ENCODE data around the gene KCNH1. TPM values are rescaled to one million over a fixed set of nuclear protein-coding genes. Genes with fewer than 3 reads are reported as not detected.
"Not testable (repeated sequence)": the region's sequence is repeated elsewhere in the genome, so short reads cannot be mapped to it uniquely, and the experiment has no call there.

Gene KCNH1
- total and polyA plus RNA-seq, 4 donors: 0.02 to 0.31 TPM; not detected in 2

DNA sequence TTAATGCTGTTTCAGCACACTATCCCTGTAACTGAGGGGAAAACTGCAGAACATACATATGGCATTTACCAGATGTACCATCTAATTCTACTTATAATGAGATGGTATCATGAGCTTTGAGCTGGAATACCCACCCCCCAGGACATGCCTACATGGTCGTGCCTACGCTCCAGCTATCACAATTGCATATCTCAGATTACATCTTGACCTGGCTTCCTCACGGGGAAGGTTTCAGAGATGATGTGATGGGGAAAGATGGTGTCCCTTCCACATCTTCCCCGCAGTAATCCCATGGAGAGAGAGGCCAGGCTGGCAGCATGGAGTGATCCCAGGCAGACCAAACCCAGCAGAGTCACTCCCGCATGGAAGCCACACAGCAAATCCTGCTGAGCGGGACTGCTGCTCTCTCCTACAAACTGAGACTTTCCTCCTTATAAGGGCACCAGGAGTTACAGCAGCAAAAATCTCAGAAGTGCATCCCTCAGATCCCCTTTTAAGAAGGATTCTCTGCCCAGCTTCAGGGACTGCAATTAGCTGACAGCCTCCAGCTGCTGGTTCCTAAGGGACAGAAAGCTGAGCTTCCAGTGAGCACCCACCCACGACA, 67.1 kb downstream of the KCNH1 start:
- Histone ChIP-seq H3K9me3 (ENCODE audit: control insufficient read depth in 4 of 4, insufficient read depth in 3 of 4, low read length in 3 of 4) (no peaks in the 10 kb centered on the region), H3K27me3 (ENCODE audit: control insufficient read depth in 3 of 3, insufficient read depth in 3 of 3, low read length in 2 of 3) (no peaks in the 10 kb centered on the region), H3K4me3 (no peak overlapping the region), H3K9ac (ENCODE audit: insufficient read depth in 1 of 2, low read length in 2 of 2) (no peak overlapping the region), H3K36me3 (ENCODE audit: control insufficient read depth in 4 of 4, insufficient read depth in 4 of 4, low read length in 4 of 4) (no peaks in the 10 kb centered on the region), H3K27ac (ENCODE audit: low read depth in 1 of 2, low read length in 1 of 2) (no peak overlapping the region), H3K4me1 (ENCODE audit: control insufficient read depth in 5 of 5, insufficient read depth in 5 of 5, low read length in 5 of 5) (no peaks in the 10 kb centered on the region)
- no peak for ATAC-seq (ENCODE audit: insufficient read depth, low FRiP score)
- DNase-seq: no peak
- no peak for TF ChIP-seq CTCF (IDR thresholded peaks at IDR 0.05; ENCODE audit: control extremely low read depth, extremely low read depth)
- 73 to 75% methylated on average over 7 of the region's 7 CpGs for WGBS, 2 donors

DNA sequence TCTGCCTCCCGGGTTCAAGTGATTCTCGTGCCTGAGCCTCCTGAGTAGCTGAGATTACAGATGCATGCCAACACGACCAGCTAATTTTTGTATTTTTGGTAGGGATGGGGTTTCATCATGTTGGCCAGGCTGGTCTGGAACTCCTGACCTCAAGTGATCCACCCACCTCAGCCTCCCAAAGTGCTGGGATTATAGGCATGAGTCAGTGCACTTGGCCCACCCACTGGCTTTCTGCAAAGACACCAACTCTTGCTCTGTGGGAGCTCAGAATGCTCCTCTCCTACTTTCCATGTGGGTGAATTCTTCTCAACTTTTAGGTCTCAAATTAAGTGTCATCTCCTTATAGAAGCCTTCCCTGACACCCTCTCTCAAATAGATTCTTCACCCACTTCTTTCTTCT, 92.1 kb downstream of the KCNH1 start:
- not testable (repeated sequence) for H3K36me3 ChIP-seq (ENCODE audit: control insufficient read depth in 4 of 4, insufficient read depth in 4 of 4, low read length in 4 of 4); H3K9ac ChIP-seq (ENCODE audit: insufficient read depth in 1 of 2, low read length in 2 of 2); H3K9me3 ChIP-seq (ENCODE audit: control insufficient read depth in 4 of 4, insufficient read depth in 3 of 4, low read length in 3 of 4); ATAC-seq (ENCODE audit: insufficient read depth, low FRiP score); H3K27ac ChIP-seq (ENCODE audit: low read depth in 1 of 2, low read length in 1 of 2); H3K4me3 ChIP-seq; H3K4me1 ChIP-seq (ENCODE audit: control insufficient read depth in 5 of 5, insufficient read depth in 5 of 5, low read length in 5 of 5); H3K27me3 ChIP-seq (ENCODE audit: control insufficient read depth in 3 of 3, insufficient read depth in 3 of 3, low read length in 2 of 3); DNase-seq
- WGBS, 2 donors: 65 to 73% methylated on average over 3 of the region's 3 CpGs

DNA sequence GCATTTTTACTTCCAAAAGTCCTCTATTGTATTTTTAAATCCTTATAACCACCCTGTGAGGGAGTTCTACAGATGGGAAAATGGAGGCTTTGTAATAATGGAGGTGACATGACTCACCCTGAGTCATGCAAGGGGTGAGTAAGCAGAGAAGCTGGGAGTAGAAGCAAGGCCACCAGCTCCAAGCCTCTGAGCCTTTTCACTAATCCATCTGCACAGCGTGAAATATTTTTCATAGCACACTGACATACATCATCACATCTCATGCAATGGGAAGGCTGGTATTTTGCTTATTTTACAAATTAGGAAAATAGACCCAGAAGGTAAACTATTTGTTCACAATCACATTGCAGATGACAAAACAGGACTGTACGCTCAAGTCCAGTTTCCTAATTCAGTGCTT, 96.9 kb downstream of the KCNH1 start:
- WGBS, 2 donors: 82 to 88% methylated on average over 2 of the region's 2 CpGs
- no peaks in the 10 kb centered on the region for H3K9me3 ChIP-seq (ENCODE audit: control insufficient read depth in 4 of 4, insufficient read depth in 3 of 4, low read length in 3 of 4)
- H3K4me1 ChIP-seq (ENCODE audit: control insufficient read depth in 5 of 5, insufficient read depth in 5 of 5, low read length in 5 of 5): no peaks in the 10 kb centered on the region
- H3K27me3 ChIP-seq (ENCODE audit: control insufficient read depth in 3 of 3, insufficient read depth in 3 of 3, low read length in 2 of 3): no peaks in the 10 kb centered on the region
- H3K27ac ChIP-seq (ENCODE audit: low read depth in 1 of 2, low read length in 1 of 2): no peak overlapping the region
- no peak overlapping the region for H3K9ac ChIP-seq (ENCODE audit: insufficient read depth in 1 of 2, low read length in 2 of 2)
- no peak overlapping the region for H3K4me3 ChIP-seq
- ATAC-seq (ENCODE audit: insufficient read depth, low FRiP score) (no peak), DNase-seq (no peak)
- no peak for TF ChIP-seq CTCF (IDR thresholded peaks at IDR 0.05; ENCODE audit: control extremely low read depth, extremely low read depth)
- H3K36me3 ChIP-seq (ENCODE audit: control insufficient read depth in 4 of 4, insufficient read depth in 4 of 4, low read length in 4 of 4): no peaks in the 10 kb centered on the region

- Histone ChIP-seq H3K27me3 (ENCODE audit: control insufficient read depth in 3 of 3, insufficient read depth in 3 of 3, low read length in 2 of 3) (no peaks in the 10 kb centered on the region), H3K4me3 (no peak overlapping the region), H3K9ac (ENCODE audit: insufficient read depth in 1 of 2, low read length in 2 of 2) (no peak overlapping the region), H3K27ac (ENCODE audit: low read depth in 1 of 2, low read length in 1 of 2) (no peak overlapping the region), H3K36me3 (ENCODE audit: control insufficient read depth in 4 of 4, insufficient read depth in 4 of 4, low read length in 4 of 4) (no peaks in the 10 kb centered on the region), H3K4me1 (ENCODE audit: control insufficient read depth in 5 of 5, insufficient read depth in 5 of 5, low read length in 5 of 5) (no peaks in the 10 kb centered on the region), H3K9me3 (ENCODE audit: control insufficient read depth in 4 of 4, insufficient read depth in 3 of 4, low read length in 3 of 4) (no peaks in the 10 kb centered on the region)
- DNase-seq (no peak), ATAC-seq (ENCODE audit: insufficient read depth, low FRiP score) (no peak)
- no peak for TF ChIP-seq CTCF (IDR thresholded peaks at IDR 0.05; ENCODE audit: control extremely low read depth, extremely low read depth)
- WGBS, 2 donors: 94 to 95% methylated on average over 3 of the region's 3 CpGs
These were observed 97.4 kb downstream of the KCNH1 start for GRCh38 chr1:211036381-211037060.

Measured in lung (tissue), 12 donors.